HEK293 (cell line): ENCODE results near the gene ADAMTSL2.

Experiments
- CTCF ChIA-PET: fragments of 350-600 bp; formaldehyde crosslinking; extraction: SDS; loops from one replicate; lab custom pipeline; 2021; ENCODE audit warnings: antibody characterized with exemption; lab: Yijun Ruan, JAX
- POLR2A ChIA-PET: fragments of 300-600 bp; formaldehyde crosslinking; extraction: SDS; loops from one replicate; lab custom pipeline; 2020; ENCODE audit warnings: antibody characterized with exemption, inconsistent platforms; lab: Yijun Ruan, JAX
- H3K27ac ChIP-seq: fragments of 200-500 bp; sonication (Bioruptor generic); 2 replicates; pipeline ENCODE4 v1.5.1; 2014; ENCODE audit warnings: low read depth, low read length, control low read depth, inconsistent platforms; ENCODE audit errors: extremely low read depth
- H3K36me3 ChIP-seq, 2 experiments: fragments of 200-500 bp in 1 of 2; sonication (Bioruptor generic) in 1 of 2; 1 replicate in 1 of 2; 2 replicates in 1 of 2; pipeline ENCODE4 v1.5.1; 2014 to 2017; ENCODE audit warnings: inconsistent platforms in 2 of 2, low read length in 2 of 2; ENCODE audit not compliant: control insufficient read depth in 2 of 2, insufficient read depth in 1 of 2
- H3K4me1 ChIP-seq: fragments of 200-500 bp; sonication (Bioruptor generic); 2 replicates; pipeline ENCODE4 v1.5.1; 2014; ENCODE audit warnings: mild to moderate bottlenecking, low read length, inconsistent platforms; ENCODE audit not compliant: control insufficient read depth, insufficient read depth
- H3K4me3 ChIP-seq: 2 replicates; pipeline ENCODE4 v1.5.1; 2011; ENCODE audit warnings: low read depth, mild to moderate bottlenecking, control low read depth, low read length, moderate library complexity
- H3K9me3 ChIP-seq: fragments of 200-500 bp; sonication (Bioruptor generic); 2 replicates; pipeline ENCODE4 v1.5.1; 2014; ENCODE audit warnings: low read depth, low read length, inconsistent platforms; ENCODE audit not compliant: control insufficient read depth, insufficient read depth
- FEZF1 ChIP-seq: fragments of 450-650 bp; formaldehyde crosslinking; IDR thresholded peaks from 2 replicates; pipeline ENCODE4 v1.5.1; 2016; ENCODE audit warnings: missing biosample characterization, missing genetic modification characterization
- GFI1B ChIP-seq: fragments of 450-650 bp; formaldehyde crosslinking; IDR thresholded peaks from 2 replicates; pipeline ENCODE4 v1.5.1; 2016; ENCODE audit warnings: missing biosample characterization, missing genetic modification characterization
- GLIS2 ChIP-seq: fragments of 450-650 bp; formaldehyde crosslinking; IDR thresholded peaks from 2 replicates; pipeline ENCODE4 v1.5.1; 2016; ENCODE audit warnings: missing biosample characterization, missing genetic modification characterization
- HOXD13 ChIP-seq: sonication (generic); formaldehyde crosslinking; IDR thresholded peaks from 2 replicates; pipeline ENCODE4 v1.8.0; 2022; ENCODE audit warnings: missing genetic modification reagents, borderline replicate concordance
- ZBTB8A ChIP-seq: fragments of 450-650 bp; formaldehyde crosslinking; IDR thresholded peaks from 2 replicates; pipeline ENCODE4 v1.5.1; 2016; ENCODE audit warnings: missing biosample characterization, missing genetic modification characterization
- ZFP69B ChIP-seq: fragments of 450-650 bp; formaldehyde crosslinking; IDR thresholded peaks from 2 replicates; pipeline ENCODE4 v1.5.1; 2016; ENCODE audit warnings: missing biosample characterization, missing genetic modification characterization
- ZNF10 ChIP-seq: fragments of 450-650 bp; formaldehyde crosslinking; IDR thresholded peaks from 2 replicates; pipeline ENCODE4 v1.5.1; 2017; ENCODE audit warnings: missing biosample characterization, missing genetic modification characterization
- ZNF138 ChIP-seq: fragments of 450-650 bp; formaldehyde crosslinking; IDR thresholded peaks from 2 replicates; pipeline ENCODE4 v1.5.1; 2016; ENCODE audit warnings: missing biosample characterization, missing genetic modification characterization, borderline replicate concordance
- ZNF155 ChIP-seq: fragments of 450-650 bp; formaldehyde crosslinking; IDR thresholded peaks from 2 replicates; pipeline ENCODE4 v1.5.1; 2016; ENCODE audit warnings: missing biosample characterization, missing genetic modification characterization
- ZNF169 ChIP-seq: fragments of 450-650 bp; formaldehyde crosslinking; IDR thresholded peaks from 2 replicates; pipeline ENCODE4 v1.5.1; 2016; ENCODE audit warnings: missing biosample characterization, missing genetic modification characterization
- ZNF311 ChIP-seq: fragments of 450-650 bp; formaldehyde crosslinking; IDR thresholded peaks from 2 replicates; pipeline ENCODE4 v1.5.1; 2017; ENCODE audit warnings: missing biosample characterization, missing genetic modification characterization, borderline replicate concordance
- ZNF354C ChIP-seq: fragments of 450-650 bp; formaldehyde crosslinking; IDR thresholded peaks from 2 replicates; pipeline ENCODE4 v1.5.1; 2016; ENCODE audit warnings: missing biosample characterization, missing genetic modification characterization, low read depth, borderline replicate concordance
- ZNF529 ChIP-seq: fragments of 450-650 bp; formaldehyde crosslinking; IDR thresholded peaks from 2 replicates; pipeline ENCODE4 v1.5.1; 2017; ENCODE audit warnings: missing genetic modification characterization, missing biosample characterization; ENCODE audit not compliant: insufficient replicate concordance
- ZNF571 ChIP-seq: fragments of 450-650 bp; formaldehyde crosslinking; IDR thresholded peaks from 2 replicates; pipeline ENCODE4 v1.5.0; 2017; ENCODE audit warnings: missing biosample characterization, missing genetic modification characterization
- ZNF664 ChIP-seq: fragments of 450-650 bp; formaldehyde crosslinking; IDR thresholded peaks from 2 replicates; pipeline ENCODE4 v1.5.1; 2016; ENCODE audit warnings: missing biosample characterization, missing genetic modification characterization
- ZNF670 ChIP-seq: fragments of 450-650 bp; formaldehyde crosslinking; IDR thresholded peaks from 2 replicates; pipeline ENCODE4 v1.5.1; 2016; ENCODE audit warnings: missing biosample characterization, missing genetic modification characterization, low read depth
- ZNF791 ChIP-seq: fragments of 450-650 bp; formaldehyde crosslinking; IDR thresholded peaks from 2 replicates; pipeline ENCODE4 v1.5.1; 2016; ENCODE audit warnings: missing biosample characterization, missing genetic modification characterization
- TF ChIP-seq, protein P1 (sequence below): fragments of 450-650 bp; formaldehyde crosslinking; IDR thresholded peaks from 2 replicates; pipeline ENCODE4 v1.5.1; 2016; ENCODE audit warnings: missing biosample characterization, missing genetic modification characterization
- TF ChIP-seq, protein P2 (sequence below): fragments of 450-650 bp; formaldehyde crosslinking; IDR thresholded peaks from 2 replicates; pipeline ENCODE4 v1.5.1; 2017; ENCODE audit warnings: missing biosample characterization, missing genetic modification characterization
- TF ChIP-seq, protein P3 (sequence below): IDR thresholded peaks from 2 replicates; pipeline ENCODE4 v1.6.1; 2011; ENCODE audit warnings: mild to moderate bottlenecking, low read depth, low read length, borderline replicate concordance
- TF ChIP-seq, protein P4 (sequence below): fragments of 450-650 bp; formaldehyde crosslinking; IDR thresholded peaks from 2 replicates; pipeline ENCODE4 v1.5.1; 2016; ENCODE audit warnings: missing biosample characterization, missing genetic modification characterization
- TF ChIP-seq, protein P5 (sequence below): fragments of 450-650 bp; formaldehyde crosslinking; IDR thresholded peaks from 2 replicates; pipeline ENCODE4 v1.5.1; 2016; ENCODE audit warnings: missing biosample characterization, missing genetic modification characterization
- TF ChIP-seq, protein P6 (sequence below): fragments of 450-650 bp; formaldehyde crosslinking; IDR thresholded peaks from 2 replicates; pipeline ENCODE4 v1.5.1; 2017; ENCODE audit warnings: missing biosample characterization, mild to moderate bottlenecking, missing genetic modification characterization, moderate library complexity

The ADAMTSL2 gene

DNA sequence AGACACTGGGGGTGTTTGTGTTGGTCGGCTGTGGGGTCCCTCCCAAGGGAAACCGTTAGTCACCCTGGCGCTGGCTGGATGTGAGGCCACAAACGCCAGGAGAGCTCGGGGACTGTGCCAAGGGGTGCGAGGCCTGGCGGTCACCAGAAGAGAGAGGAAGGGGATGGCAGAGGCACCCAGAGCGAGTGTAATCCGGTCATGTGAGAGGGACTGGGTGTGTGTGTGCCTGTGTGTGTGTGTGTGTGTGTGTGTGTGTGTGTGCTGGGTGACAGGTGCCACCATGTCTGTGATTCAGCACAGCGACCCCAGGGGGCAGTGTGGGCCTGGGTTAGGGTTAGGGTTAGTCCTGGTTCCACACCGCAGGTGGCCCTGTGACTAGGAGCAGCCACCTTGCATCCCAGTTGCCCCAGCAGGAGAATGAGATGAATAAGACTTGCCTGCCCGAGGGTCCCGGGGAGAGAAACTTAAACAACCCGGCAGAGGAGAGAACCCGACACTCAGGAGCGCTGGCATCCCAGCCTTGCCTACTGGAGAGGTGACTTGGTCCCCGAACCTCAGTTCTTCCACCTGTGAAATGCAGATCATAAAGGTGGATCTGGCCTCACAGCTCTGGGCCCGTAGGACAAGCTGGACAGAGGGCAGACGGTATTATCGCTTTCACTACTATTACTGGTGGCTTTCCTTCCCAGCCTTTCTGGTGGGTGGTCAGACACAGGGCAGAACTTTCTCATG lies 1.4 kb upstream of the ADAMTSL2 start (continued):
- TF ChIP-seq, protein P1, sequence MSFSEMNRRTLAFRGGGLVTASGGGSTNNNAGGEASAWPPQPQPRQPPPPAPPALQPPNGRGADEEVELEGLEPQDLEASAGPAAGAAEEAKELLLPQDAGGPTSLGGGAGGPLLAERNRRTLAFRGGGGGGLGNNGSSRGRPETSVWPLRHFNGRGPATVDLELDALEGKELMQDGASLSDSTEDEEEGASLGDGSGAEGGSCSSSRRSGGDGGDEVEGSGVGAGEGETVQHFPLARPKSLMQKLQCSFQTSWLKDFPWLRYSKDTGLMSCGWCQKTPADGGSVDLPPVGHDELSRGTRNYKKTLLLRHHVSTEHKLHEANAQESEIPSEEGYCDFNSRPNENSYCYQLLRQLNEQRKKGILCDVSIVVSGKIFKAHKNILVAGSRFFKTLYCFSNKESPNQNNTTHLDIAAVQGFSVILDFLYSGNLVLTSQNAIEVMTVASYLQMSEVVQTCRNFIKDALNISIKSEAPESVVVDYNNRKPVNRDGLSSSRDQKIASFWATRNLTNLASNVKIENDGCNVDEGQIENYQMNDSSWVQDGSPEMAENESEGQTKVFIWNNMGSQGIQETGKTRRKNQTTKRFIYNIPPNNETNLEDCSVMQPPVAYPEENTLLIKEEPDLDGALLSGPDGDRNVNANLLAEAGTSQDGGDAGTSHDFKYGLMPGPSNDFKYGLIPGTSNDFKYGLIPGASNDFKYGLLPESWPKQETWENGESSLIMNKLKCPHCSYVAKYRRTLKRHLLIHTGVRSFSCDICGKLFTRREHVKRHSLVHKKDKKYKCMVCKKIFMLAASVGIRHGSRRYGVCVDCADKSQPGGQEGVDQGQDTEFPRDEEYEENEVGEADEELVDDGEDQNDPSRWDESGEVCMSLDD (tag by site-specific recombination): peak; percentile 63; the same call in 1 of the 2 replicates
- no peak for TF ChIP-seq ZNF138 (tag by site-specific recombination)
- TF ChIP-seq ZNF670 (tag by site-specific recombination): no peak
- no peak for TF ChIP-seq ZNF529 (tag by site-specific recombination)
- no peak for TF ChIP-seq ZNF10 (tag by site-specific recombination)
- TF ChIP-seq, protein P2, sequence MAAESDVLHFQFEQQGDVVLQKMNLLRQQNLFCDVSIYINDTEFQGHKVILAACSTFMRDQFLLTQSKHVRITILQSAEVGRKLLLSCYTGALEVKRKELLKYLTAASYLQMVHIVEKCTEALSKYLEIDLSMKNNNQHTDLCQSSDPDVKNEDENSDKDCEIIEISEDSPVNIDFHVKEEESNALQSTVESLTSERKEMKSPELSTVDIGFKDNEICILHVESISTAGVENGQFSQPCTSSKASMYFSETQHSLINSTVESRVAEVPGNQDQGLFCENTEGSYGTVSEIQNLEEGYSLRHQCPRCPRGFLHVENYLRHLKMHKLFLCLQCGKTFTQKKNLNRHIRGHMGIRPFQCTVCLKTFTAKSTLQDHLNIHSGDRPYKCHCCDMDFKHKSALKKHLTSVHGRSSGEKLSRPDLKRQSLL (tag by site-specific recombination): no peak
- no peak for TF ChIP-seq ZNF354C (tag by site-specific recombination)
- TF ChIP-seq ZNF571 (tag by site-specific recombination): no peak
- no peak for TF ChIP-seq ZNF311
- TF ChIP-seq, protein P3, sequence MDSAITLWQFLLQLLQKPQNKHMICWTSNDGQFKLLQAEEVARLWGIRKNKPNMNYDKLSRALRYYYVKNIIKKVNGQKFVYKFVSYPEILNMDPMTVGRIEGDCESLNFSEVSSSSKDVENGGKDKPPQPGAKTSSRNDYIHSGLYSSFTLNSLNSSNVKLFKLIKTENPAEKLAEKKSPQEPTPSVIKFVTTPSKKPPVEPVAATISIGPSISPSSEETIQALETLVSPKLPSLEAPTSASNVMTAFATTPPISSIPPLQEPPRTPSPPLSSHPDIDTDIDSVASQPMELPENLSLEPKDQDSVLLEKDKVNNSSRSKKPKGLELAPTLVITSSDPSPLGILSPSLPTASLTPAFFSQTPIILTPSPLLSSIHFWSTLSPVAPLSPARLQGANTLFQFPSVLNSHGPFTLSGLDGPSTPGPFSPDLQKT: no peak
- TF ChIP-seq, all 188 proteins: peak for 47

DNA sequence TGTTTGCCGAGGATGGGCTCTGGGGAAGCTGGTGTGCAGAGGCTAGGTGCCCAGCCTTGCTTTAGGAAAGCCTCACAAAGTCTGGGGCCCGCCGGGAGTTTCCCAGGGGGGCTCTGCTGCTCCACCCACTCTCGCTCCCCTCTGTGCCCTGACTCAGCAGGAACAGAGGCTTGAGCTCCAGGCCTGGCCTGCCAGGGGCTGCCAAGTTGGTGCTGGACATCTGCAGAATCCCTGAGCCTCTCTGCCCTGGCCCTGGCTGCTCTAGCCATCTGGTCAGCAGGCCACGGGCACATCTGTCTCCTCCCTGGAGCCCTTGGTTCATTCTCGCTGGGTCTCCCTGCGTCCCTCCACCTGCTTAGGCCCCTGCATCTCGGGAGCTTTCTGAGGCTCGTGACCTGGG lies 647 bp upstream of the ADAMTSL2 start:
- no peak for TF ChIP-seq ZNF791
- TF ChIP-seq, protein P4, sequence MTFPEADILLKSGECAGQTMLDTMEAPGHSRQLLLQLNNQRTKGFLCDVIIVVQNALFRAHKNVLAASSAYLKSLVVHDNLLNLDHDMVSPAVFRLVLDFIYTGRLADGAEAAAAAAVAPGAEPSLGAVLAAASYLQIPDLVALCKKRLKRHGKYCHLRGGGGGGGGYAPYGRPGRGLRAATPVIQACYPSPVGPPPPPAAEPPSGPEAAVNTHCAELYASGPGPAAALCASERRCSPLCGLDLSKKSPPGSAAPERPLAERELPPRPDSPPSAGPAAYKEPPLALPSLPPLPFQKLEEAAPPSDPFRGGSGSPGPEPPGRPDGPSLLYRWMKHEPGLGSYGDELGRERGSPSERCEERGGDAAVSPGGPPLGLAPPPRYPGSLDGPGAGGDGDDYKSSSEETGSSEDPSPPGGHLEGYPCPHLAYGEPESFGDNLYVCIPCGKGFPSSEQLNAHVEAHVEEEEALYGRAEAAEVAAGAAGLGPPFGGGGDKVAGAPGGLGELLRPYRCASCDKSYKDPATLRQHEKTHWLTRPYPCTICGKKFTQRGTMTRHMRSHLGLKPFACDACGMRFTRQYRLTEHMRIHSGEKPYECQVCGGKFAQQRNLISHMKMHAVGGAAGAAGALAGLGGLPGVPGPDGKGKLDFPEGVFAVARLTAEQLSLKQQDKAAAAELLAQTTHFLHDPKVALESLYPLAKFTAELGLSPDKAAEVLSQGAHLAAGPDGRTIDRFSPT (tag by site-specific recombination): no peak
- TF ChIP-seq ZNF155 (tag by site-specific recombination): no peak
- TF ChIP-seq ZNF311: no peak
- TF ChIP-seq FEZF1 (tag by site-specific recombination): no peak
- no peak for TF ChIP-seq ZNF664 (tag by site-specific recombination)
- TF ChIP-seq GLIS2 (tag by site-specific recombination): no peak
- TF ChIP-seq GFI1B (tag by site-specific recombination): no peak
- TF ChIP-seq, protein P2 (tag by site-specific recombination): no peak
- no peak for TF ChIP-seq HOXD13
- TF ChIP-seq ZNF169 (tag by site-specific recombination): no peak
- TF ChIP-seq, protein P5, sequence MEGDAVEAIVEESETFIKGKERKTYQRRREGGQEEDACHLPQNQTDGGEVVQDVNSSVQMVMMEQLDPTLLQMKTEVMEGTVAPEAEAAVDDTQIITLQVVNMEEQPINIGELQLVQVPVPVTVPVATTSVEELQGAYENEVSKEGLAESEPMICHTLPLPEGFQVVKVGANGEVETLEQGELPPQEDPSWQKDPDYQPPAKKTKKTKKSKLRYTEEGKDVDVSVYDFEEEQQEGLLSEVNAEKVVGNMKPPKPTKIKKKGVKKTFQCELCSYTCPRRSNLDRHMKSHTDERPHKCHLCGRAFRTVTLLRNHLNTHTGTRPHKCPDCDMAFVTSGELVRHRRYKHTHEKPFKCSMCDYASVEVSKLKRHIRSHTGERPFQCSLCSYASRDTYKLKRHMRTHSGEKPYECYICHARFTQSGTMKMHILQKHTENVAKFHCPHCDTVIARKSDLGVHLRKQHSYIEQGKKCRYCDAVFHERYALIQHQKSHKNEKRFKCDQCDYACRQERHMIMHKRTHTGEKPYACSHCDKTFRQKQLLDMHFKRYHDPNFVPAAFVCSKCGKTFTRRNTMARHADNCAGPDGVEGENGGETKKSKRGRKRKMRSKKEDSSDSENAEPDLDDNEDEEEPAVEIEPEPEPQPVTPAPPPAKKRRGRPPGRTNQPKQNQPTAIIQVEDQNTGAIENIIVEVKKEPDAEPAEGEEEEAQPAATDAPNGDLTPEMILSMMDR: no peak
- TF ChIP-seq, protein P6, sequence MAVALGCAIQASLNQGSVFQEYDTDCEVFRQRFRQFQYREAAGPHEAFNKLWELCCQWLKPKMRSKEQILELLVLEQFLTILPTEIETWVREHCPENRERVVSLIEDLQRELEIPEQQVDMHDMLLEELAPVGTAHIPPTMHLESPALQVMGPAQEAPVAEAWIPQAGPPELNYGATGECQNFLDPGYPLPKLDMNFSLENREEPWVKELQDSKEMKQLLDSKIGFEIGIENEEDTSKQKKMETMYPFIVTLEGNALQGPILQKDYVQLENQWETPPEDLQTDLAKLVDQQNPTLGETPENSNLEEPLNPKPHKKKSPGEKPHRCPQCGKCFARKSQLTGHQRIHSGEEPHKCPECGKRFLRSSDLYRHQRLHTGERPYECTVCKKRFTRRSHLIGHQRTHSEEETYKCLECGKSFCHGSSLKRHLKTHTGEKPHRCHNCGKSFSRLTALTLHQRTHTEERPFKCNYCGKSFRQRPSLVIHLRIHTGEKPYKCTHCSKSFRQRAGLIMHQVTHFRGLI (tag by site-specific recombination): no peak
- no peak for TF ChIP-seq ZBTB8A
- TF ChIP-seq ZFP69B (tag by site-specific recombination): no peak
- no peaks in the 10 kb centered on the region for H3K36me3 ChIP-seq
- no peaks in the 10 kb centered on the region for H3K4me1 ChIP-seq
- ChIA-PET CTCF (interaction anchor here (0.5 to 3.3 kb wide), 17 partner anchors 10 to 769 kb away, joined by 3 to 36 read pairs (median 4); partner anchors contain the start of gene MYMK), POLR2A (no interaction called here)
- H3K4me3 ChIP-seq: no peak overlapping the region
- H3K27ac ChIP-seq: no peak overlapping the region
- H3K9me3 ChIP-seq: no peaks in the 10 kb centered on the region
